Esophagus muscularis mucosa (tissue), 4 donors: Measurements from ENCODE around the gene TAL1. TPM values are rescaled to one million over a fixed set of nuclear protein-coding genes. Genes with fewer than 3 reads are reported as not detected.
A peak's percentile ranks its signal among the peaks of the same experiment; 100 is the strongest.

Source experiments
- DNase-seq: peaks from one replicate; pipeline ENCODE4 v3.0.0-alpha.2; 2017; ENCODE audit errors: extremely low spot score
- H3K27ac ChIP-seq, 4 donors: fragments of 200-600 bp; sonication (generic); replicated peaks in 1 of 4; 1 replicate in 3 of 4; 2 replicates in 1 of 4; pipeline ENCODE4 v1.5.1; 2016 to 2019; ENCODE audit warnings: mild to moderate bottlenecking in 1 of 4
- H3K27me3 ChIP-seq, 4 donors: fragments of 200-600 bp; sonication (generic); one replicate each; pipeline versions ENCODE4 v1.5.1 to v1.6.0; 2016 to 2019
- H3K36me3 ChIP-seq, 4 donors: fragments of 200-600 bp; sonication (generic); one replicate each; pipeline ENCODE4 v1.5.1; 2016 to 2019
- H3K4me1 ChIP-seq, 4 donors: fragments of 200-600 bp; sonication (generic); one replicate each; pipeline ENCODE4 v1.5.1; 2016 to 2019
- H3K4me3 ChIP-seq, 4 donors: fragments of 200-600 bp; sonication (generic); 1 replicate in 2 of 4; 2 replicates in 2 of 4; pipeline ENCODE4 v1.5.1; 2016 to 2019; ENCODE audit warnings: mild to moderate bottlenecking in 4 of 4, moderate library complexity in 1 of 4
- H3K9me3 ChIP-seq, 4 donors: fragments of 200-600 bp; sonication (generic); 1 replicate in 3 of 4; 2 replicates in 1 of 4; pipeline ENCODE4 v1.5.1; 2016 to 2019
- EP300 ChIP-seq: sonication (generic); formaldehyde crosslinking; IDR thresholded peaks from one replicate; pipeline ENCODE4 v1.6.1; 2017; ENCODE audit warnings: antibody characterized with exemption
- POLR2A ChIP-seq: fragments of 450-650 bp; IDR thresholded peaks from one replicate; pipeline ENCODE4 v1.6.1; 2017; ENCODE audit warnings: antibody characterized with exemption, moderate library complexity, mild to moderate bottlenecking, low read depth
- POLR2AphosphoS5 ChIP-seq, 2 donors: sonication (generic); formaldehyde crosslinking; IDR thresholded peaks; one replicate each; pipeline ENCODE4 v1.6.1; 2017; ENCODE audit warnings: antibody characterized with exemption in 2 of 2
- WGBS: methylation state at CpG from one replicate; pipeline ENCODE4 v1.1.5; 2018; 5-methylcytosine and 5-hydroxymethylcytosine counted together
- intact Hi-C: fragments of 100-400 bp; cut with DNase I; formaldehyde crosslinking; loops from one replicate; pipeline ENCODE4 v1.15.1; 2023
- total RNA-seq, 4 donors: library from RNA; depleted of rRNA; stranded (reverse); fragments of >200 nt; gene quantifications; one replicate each; pipeline versions ENCODE4 v1.1.0 to v1.2.1, GENCODE V29; 2016
- TF ChIP-seq, protein P1 (sequence below), 3 experiments: fragments of 200-600 bp in 2 of 3; fragments of 450-650 bp in 1 of 3; sonication (generic) in 2 of 3; IDR thresholded peaks; one replicate each; pipeline ENCODE4 v1.5.1; 2017 to 2019; ENCODE audit warnings: antibody characterized with exemption in 3 of 3, mild to moderate bottlenecking in 2 of 3, moderate library complexity in 1 of 3

The TAL1 gene
- total RNA-seq, 4 donors from 2014 or later = 2.5 to 4.8 (median 4.1) TPM

DNA sequence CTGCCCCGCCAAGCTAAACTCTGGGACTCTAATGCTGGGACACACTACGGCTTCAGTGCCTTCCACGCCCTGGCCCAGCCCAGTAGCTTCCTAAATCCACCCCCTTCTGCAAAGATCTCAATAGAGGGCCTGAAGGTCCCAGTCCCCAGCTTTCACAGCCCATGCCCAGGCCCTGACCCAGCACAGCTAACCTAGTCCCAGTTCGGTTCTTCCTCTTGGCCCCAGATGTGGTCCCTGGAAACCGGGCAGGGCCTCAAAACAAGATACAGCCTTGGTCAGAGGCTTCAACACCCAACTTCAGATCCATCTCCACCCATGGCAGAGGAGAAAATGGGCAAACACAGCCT, 41.5 kb downstream of the TAL1 start:
- no peak for TF ChIP-seq POLR2A
- no peak for TF ChIP-seq EP300
- TF ChIP-seq, protein P1, sequence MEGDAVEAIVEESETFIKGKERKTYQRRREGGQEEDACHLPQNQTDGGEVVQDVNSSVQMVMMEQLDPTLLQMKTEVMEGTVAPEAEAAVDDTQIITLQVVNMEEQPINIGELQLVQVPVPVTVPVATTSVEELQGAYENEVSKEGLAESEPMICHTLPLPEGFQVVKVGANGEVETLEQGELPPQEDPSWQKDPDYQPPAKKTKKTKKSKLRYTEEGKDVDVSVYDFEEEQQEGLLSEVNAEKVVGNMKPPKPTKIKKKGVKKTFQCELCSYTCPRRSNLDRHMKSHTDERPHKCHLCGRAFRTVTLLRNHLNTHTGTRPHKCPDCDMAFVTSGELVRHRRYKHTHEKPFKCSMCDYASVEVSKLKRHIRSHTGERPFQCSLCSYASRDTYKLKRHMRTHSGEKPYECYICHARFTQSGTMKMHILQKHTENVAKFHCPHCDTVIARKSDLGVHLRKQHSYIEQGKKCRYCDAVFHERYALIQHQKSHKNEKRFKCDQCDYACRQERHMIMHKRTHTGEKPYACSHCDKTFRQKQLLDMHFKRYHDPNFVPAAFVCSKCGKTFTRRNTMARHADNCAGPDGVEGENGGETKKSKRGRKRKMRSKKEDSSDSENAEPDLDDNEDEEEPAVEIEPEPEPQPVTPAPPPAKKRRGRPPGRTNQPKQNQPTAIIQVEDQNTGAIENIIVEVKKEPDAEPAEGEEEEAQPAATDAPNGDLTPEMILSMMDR (IDR thresholded peaks at IDR 0.05) = no peak
- TF ChIP-seq POLR2AphosphoS5 (IDR thresholded peaks at IDR 0.05) = no peak
- H3K9me3 ChIP-seq = no peaks in the 10 kb centered on the region
- H3K27me3 ChIP-seq = peaks cover 0 to 22% (median 0%) of the 10 kb centered on the region in 4 donors
- peaks cover 10 to 38% (median 33%) of the 10 kb centered on the region in 4 donors for H3K4me1 ChIP-seq
- WGBS = 75% methylated on average over 5 of the region's 5 CpGs
- no peak for DNase-seq
- no peak overlapping the region for H3K4me3 ChIP-seq
- no peaks in the 10 kb centered on the region for H3K36me3 ChIP-seq
- intact Hi-C loops = loop anchor here (5.0 kb wide), 2 partner anchors 72 to 232 kb away; no protein-coding TSS in a partner anchor
- peak overlapping the region; percentile 5 to 63 (median 56) for H3K27ac ChIP-seq

DNA sequence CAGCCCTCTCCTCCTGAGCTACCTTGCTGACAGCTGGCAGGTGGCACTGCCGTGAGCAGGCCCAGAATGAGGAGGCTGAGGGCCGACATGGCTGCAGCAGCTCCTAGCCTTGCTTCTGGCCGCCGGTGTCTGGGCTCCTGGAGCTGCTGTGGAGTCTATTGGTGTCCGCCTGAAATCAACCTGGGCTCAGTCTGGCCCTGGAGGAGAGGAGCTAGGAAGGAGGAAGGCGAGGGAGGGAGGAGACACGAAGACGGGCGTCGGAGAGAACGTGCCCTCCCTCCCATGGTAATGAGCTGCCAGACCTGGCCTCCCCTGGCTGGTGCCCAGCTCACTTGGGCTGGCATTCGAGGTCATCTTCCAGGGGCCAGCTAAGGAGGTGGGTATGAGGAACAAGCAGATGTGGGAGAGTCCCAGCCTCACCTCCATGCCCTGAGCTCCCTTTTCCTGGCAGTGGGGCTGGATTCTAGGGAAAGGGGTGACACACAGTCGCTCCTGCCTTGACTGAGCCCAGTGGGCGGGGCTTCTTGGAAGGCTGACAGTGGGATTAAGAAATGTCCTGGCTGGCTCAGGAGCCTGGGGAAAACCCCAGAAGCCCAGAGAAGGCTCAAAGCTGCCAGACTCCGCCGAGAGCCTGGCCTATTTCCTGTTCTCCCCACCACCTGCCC, 42.0 kb downstream of the TAL1 start, which contains the start of gene PDZK1IP1:
PDZK1IP1 (minus strand) TSS at position 193 of the 665 bp plus-strand sequence; CDS start at position 89, 104 bp downstream.
- 50% methylated on average over 8 of the region's 16 CpGs for WGBS
- Histone ChIP-seq H3K27me3 (peaks cover 0 to 17% (median 0%) of the 10 kb centered on the region in 4 donors), H3K4me1 (peaks cover 10 to 38% (median 33%) of the 10 kb centered on the region in 4 donors), H3K36me3 (no peaks in the 10 kb centered on the region), H3K4me3 (no peak within 1 kb of the TSS), H3K27ac (peak within 1 kb of the TSS; percentile 5 to 63 (median 56)), H3K9me3 (no peaks in the 10 kb centered on the region)
- DNase-seq = peak; percentile 94
- TF ChIP-seq, protein P1 (IDR thresholded peaks at IDR 0.05) = no peak
- TF ChIP-seq POLR2AphosphoS5 (IDR thresholded peaks at IDR 0.05) = peak in 1 of 2 donors; percentile 17
- intact Hi-C loops = loop anchor here (5.0 kb wide), 2 partner anchors 72 to 232 kb away; no protein-coding TSS in a partner anchor

DNA sequence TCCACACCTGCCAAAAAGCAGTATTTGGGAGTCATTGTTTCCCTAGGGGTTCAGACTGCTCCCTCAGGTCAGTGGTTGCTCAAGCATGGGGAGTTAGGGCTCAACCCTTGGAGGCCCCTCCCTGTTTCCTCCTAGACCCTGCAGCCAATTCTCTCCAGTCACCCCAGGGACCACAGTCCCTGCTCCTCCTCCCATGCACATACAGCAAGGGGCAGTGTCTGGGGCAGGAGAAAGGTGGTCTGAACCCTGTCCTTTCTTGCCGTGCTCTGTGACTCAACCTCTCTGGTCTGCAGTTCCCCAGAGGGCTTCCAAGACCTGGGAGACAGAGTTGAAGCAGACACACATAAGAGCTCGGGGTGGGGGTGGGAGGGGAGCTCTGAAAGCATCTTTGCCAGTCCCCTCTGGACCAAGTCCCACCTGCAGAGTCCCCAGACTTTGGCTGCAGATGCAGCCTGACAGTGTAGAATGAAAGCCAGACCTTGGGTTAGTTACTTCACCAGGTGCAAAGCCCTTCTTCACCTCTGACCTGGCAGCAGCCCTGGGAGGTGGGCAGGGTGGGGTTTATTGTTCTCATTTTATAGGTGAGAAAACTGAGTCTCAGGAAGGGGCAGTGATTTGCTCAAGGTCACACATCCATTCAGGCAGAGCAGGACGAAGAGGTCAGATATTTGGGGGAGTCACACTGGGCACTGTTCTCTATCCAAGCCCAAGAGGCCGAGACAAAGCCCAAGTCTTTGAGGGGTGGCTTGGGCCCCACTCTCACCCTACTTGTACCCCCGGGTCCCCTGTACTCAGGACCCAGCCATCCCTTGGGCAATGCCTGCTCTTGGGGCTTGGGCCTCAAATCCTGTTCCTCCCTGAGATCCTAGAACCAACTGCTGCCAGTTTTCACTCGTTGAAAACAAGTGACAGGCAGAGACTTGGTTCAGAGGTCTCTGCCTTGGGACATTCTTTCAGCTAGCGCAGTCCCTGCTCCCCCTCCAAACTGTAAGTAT, 42.9 kb downstream of the TAL1 start:
- TF ChIP-seq POLR2A (no peak), POLR2AphosphoS5 (IDR thresholded peaks at IDR 0.05) (no peak), EP300 (no peak)
- TF ChIP-seq, protein P1 (IDR thresholded peaks at IDR 0.05) = no peak
- DNase-seq = no peak
- intact Hi-C loops = no loop called here

DNA sequence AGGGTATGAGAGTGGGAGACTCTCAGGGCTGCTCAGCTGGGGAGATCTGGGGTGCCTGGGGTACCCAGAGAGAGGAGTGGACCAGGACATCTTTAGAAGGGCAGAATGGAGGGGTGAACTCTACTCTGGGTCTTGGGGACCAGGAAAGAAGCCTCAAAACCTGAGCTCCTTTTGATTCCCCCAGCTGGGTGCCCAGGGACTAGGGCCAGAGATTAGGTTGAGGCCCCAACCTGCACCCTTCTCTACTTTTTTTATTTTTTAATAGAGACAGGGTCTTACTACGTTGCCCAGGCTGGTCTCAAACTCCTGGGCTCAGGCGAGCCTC, 44.1 kb downstream of the TAL1 start:
- Histone ChIP-seq H3K27me3 (peaks cover 0 to 24% (median 0%) of the 10 kb centered on the region in 4 donors), H3K9me3 (no peaks in the 10 kb centered on the region), H3K4me1 (peaks cover 7 to 34% (median 29%) of the 10 kb centered on the region in 4 donors), H3K36me3 (no peaks in the 10 kb centered on the region), H3K27ac (no peak overlapping the region), H3K4me3 (no peak overlapping the region)
- WGBS = 92% methylated on average over 2 of the region's 2 CpGs
- no peak for TF ChIP-seq POLR2AphosphoS5 (IDR thresholded peaks at IDR 0.05)
- no peak for TF ChIP-seq EP300
- TF ChIP-seq, protein P1 (IDR thresholded peaks at IDR 0.05) = no peak
- TF ChIP-seq POLR2A = no peak
- intact Hi-C loops = no loop called here
- DNase-seq = peak; percentile 85

More for the DNA sequence above, 42.9 kb downstream of the TAL1 start:
- Histone ChIP-seq H3K4me1 (peaks cover 10 to 38% (median 33%) of the 10 kb centered on the region in 4 donors), H3K36me3 (no peaks in the 10 kb centered on the region), H3K27ac (peak overlapping the region in 2 of 4 donors; percentile 5 to 48), H3K4me3 (no peak overlapping the region), H3K9me3 (no peaks in the 10 kb centered on the region), H3K27me3 (peaks cover 0 to 17% (median 0%) of the 10 kb centered on the region in 4 donors)
- 89% methylated on average over 6 of the region's 7 CpGs for WGBS
